GM12875 (cell line): Measurements from ENCODE around the gene NHERF2.
"Not testable (repeated sequence)": the region's sequence is repeated elsewhere in the genome, so short reads cannot be mapped to it uniquely, and the experiment has no call there.

ENCODE experiments used
- H3K4me3 ChIP-seq: one replicate; pipeline ENCODE4 v1.5.1; 2011; ENCODE audit warnings: low read depth, low read length, control low read depth
- CTCF ChIP-seq: IDR thresholded peaks from 2 replicates; pipeline ENCODE4 v1.5.1; 2011; ENCODE audit warnings: low read depth, mild to moderate bottlenecking, control low read depth, inconsistent platforms, low read length, moderate library complexity, borderline replicate concordance; ENCODE audit not compliant: insufficient read depth

Gene NHERF2

GRCh38 chr16:2008631-2009163 is 18.0 kb upstream of the NHERF2 start:
- TF ChIP-seq CTCF: no peak

GRCh38 chr16:2009164-2009711 is 17.5 kb upstream of the NHERF2 start:
- no peak for TF ChIP-seq CTCF
- peak overlapping the region; percentile 73 for H3K4me3 ChIP-seq

More at GRCh38 chr16:2008631-2009163, 18.0 kb upstream of the NHERF2 start:
- H3K4me3 ChIP-seq: peak overlapping the region; percentile 73

- peak within 1 kb of the TSS; percentile 73 for H3K4me3 ChIP-seq
- no peak for TF ChIP-seq CTCF
These were observed 16.8 kb upstream of the NHERF2 start, which contains the start of gene ZNF598 for GRCh38 chr16:2009791-2010510. Gene ZNF598, minus strand, starts transcription at chr16:2009821.

GRCh38 chr16:2011726-2012125 is 15.0 kb upstream of the NHERF2 start:
- H3K4me3 ChIP-seq: not testable (repeated sequence)

GRCh38 chr16:2013527-2013926 is 13.2 kb upstream of the NHERF2 start:
- TF ChIP-seq CTCF: no peak
- H3K4me3 ChIP-seq: no peak overlapping the region

- no peak overlapping the region for H3K4me3 ChIP-seq
- no peak for TF ChIP-seq CTCF
These were observed 11.4 kb upstream of the NHERF2 start for GRCh38 chr16:2015117-2015946.

- TF ChIP-seq CTCF: no peak
- H3K4me3 ChIP-seq: no peak overlapping the region
These were observed 10.8 kb upstream of the NHERF2 start for GRCh38 chr16:2015947-2016208.
